Stimulated activated naive CD8-positive, alpha-beta T cell treated with anti-CD3 and anti-CD28 coated beads, Interleukin-15, Interleukin-2, amounts not matched to agents 100 ng/mL and 50 ng/mL, for 24 hours (primary cell): Measurements from ENCODE around the gene INPP5A.

Experiments
- H3K27ac Mint-ChIP-seq: one replicate; pipeline ENCODE4 v1.8.0; 2021; ENCODE audit warnings: mild to moderate bottlenecking, mixed read lengths
- H3K27me3 Mint-ChIP-seq: one replicate; pipeline ENCODE4 v1.8.0; 2021; ENCODE audit warnings: mixed read lengths
- H3K36me3 Mint-ChIP-seq: one replicate; pipeline ENCODE4 v1.8.0; 2021; ENCODE audit warnings: low read depth, mixed read lengths
- H3K4me1 Mint-ChIP-seq: one replicate; pipeline ENCODE4 v1.8.0; 2021; ENCODE audit warnings: low read depth, mixed read lengths
- H3K4me3 Mint-ChIP-seq: one replicate; pipeline ENCODE4 v1.8.0; 2021; ENCODE audit warnings: mild to moderate bottlenecking, mixed read lengths
- H3K9me3 Mint-ChIP-seq: one replicate; pipeline ENCODE4 v1.8.0; 2021; ENCODE audit warnings: mixed read lengths

Gene INPP5A

DNA sequence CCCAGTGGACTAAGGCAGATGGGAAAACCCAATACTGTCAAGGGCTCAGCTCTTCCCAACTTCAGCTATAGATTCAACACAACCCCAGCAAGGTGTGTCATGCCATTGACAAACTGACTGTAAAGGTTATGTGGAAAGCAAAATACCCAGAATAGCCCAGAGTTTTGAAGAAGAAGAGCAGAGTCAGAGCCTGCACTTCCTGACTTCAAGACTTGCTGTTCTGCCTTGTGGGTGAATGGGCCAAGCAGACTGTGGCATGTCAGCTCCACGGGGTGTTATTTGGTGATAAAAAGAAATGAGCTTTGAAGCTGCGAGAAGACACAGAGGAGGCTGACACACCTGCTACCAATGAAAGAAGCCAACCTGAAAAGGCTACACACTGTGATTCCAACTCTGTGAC is 158.6 kb downstream of the INPP5A start:
- peaks cover 33% of the 10 kb centered on the region for H3K36me3 Mint-ChIP-seq
- H3K4me3 Mint-ChIP-seq = no peak overlapping the region
- H3K27me3 Mint-ChIP-seq = no peaks in the 10 kb centered on the region
- peaks cover 7% of the 10 kb centered on the region for H3K4me1 Mint-ChIP-seq
- no peak overlapping the region for H3K27ac Mint-ChIP-seq
- peaks cover 15% of the 10 kb centered on the region for H3K9me3 Mint-ChIP-seq

DNA sequence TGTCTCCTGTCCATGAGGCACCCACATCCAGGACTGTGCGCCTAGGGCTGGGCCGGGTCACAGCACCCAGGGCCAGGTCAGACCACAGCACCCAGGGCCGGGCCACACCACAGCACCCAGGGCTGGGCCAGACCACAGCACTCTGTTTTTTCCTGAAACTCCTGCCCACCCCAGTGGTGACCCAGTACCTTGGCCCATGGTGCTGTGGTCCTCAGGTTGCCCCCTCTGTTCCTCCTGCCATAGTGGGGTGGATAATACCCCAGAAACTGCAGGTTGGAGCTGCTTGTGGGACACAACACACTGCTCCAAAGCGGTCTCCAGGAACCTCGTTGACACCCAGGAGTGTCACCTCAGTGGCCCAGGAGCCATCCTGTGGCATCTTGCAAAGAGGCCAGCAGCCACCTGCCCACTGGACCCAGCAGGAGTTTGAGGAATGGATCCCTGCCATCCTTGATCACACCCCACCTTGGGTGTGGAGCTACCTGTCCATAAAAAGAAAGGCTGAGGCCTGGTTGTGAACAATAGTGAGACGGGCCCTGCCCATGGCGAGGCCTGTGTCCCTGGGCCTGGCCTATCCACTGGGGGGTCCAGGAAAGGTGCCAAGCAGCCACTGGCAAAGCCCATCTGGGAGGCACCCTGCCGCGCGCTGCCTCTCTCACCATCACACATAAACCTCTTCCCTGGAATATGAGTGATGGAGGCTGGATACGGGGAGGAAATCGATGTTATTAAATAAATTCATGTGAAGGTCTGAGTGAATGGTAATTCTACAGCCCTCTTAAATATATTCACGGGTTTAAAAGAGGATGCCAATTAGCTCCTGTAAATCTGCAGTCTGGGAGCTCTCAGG is 159.4 kb downstream of the INPP5A start:
- H3K27me3 Mint-ChIP-seq = no peaks in the 10 kb centered on the region
- peaks cover 7% of the 10 kb centered on the region for H3K4me1 Mint-ChIP-seq
- H3K36me3 Mint-ChIP-seq = peaks cover 25% of the 10 kb centered on the region
- no peak overlapping the region for H3K4me3 Mint-ChIP-seq
- no peak overlapping the region for H3K27ac Mint-ChIP-seq
- peaks cover 15% of the 10 kb centered on the region for H3K9me3 Mint-ChIP-seq

DNA sequence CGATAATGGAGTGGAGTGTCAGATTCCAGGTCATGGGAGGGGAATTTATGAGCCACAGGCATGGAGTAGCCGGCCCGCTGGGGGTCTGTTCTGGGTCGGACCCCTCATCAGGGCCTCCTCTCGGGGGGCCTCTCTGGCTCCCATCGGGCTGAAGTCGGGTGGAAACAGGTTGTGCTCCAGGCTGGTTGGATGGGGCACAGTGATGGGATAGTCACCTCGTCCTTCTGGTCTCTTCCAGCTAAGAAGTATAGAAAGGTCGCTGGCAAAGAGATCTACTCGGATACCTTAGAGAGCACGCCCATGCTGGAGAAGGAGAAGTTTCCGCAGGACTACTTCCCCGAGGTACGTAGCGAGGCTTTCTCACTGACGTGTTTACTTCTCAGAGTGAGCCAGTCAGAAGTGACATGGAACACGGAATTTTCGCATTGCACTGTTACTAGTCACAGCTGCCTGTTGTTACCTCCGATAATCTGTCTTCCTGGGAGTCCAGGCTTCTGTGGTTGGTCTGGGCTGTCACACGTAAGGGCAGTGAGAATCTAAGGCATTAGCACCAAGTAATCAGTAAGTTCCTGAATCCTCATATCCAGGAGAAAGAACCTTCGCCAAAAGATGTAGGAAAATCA is 160.1 kb downstream of the INPP5A start:
- Mint-ChIP-seq H3K4me1 (peaks cover 7% of the 10 kb centered on the region), H3K36me3 (peaks cover 29% of the 10 kb centered on the region), H3K27ac (no peak overlapping the region), H3K4me3 (no peak overlapping the region), H3K9me3 (peaks cover 15% of the 10 kb centered on the region), H3K27me3 (no peaks in the 10 kb centered on the region)

DNA sequence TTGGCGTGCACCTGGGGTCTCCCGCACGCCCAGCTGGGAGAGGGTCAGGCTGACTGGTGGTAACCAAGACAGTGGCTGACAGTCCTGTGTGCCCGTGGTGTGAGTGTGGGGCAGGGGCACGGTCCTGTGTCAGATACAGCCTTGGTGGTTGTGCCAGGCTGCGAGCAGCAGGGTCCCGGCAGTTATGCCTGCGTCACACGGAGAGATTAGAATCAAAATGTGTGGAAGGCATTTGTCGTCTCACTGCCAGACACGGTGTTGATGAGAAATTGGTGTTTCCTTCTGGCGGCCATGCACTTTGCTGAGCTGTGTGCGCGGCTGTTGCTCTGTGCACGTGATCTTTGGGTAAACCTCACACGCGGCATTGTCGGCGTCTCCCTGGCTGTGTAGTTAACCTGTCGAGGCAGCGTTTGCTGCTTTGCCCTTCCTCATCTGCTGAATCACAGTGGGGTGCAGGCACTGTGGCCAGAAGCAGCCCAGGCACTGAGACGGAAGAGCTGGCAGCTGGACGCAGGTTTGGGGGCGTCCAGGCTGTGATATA is 160.7 kb downstream of the INPP5A start:
- peaks cover 27% of the 10 kb centered on the region for H3K36me3 Mint-ChIP-seq
- H3K27me3 Mint-ChIP-seq = no peaks in the 10 kb centered on the region
- no peak overlapping the region for H3K27ac Mint-ChIP-seq
- H3K4me3 Mint-ChIP-seq = no peak overlapping the region
- peaks cover 7% of the 10 kb centered on the region for H3K4me1 Mint-ChIP-seq
- H3K9me3 Mint-ChIP-seq = peaks cover 15% of the 10 kb centered on the region

DNA sequence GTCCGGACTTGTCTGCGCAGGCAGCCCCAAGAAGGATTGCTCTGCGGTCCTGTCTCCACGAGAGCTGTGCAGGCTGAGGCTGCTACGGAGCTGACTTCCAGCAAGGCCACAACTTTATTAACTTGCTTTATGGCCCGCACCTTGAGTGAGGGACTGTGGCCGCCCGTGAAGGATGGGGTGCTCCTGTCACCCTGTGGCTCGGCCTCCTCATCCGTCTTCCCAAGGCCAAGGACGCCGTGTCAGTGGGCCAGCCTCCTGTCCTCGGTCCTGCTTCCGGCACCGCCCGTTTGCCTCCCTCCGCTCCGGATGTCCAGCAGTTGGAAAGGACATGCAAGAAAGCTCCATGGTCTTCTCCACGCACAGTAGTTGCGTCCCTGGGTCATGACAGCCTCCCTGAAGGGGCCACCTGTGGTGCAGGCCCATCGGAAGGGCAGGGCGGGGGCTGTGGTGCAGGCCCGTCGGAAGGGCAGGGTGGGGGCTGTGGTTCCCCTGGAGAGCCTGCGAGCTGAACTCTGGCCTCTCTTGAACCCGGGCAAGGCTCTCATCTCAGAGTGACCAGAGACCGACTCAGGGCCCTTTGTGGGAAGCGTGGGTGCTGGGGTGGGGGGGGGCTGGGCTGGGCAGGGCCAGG is 161.3 kb downstream of the INPP5A start:
- no peaks in the 10 kb centered on the region for H3K27me3 Mint-ChIP-seq
- H3K36me3 Mint-ChIP-seq = peaks cover 24% of the 10 kb centered on the region
- H3K27ac Mint-ChIP-seq = no peak overlapping the region
- H3K4me1 Mint-ChIP-seq = peaks cover 7% of the 10 kb centered on the region
- H3K9me3 Mint-ChIP-seq = peaks cover 12% of the 10 kb centered on the region
- H3K4me3 Mint-ChIP-seq = no peak overlapping the region

DNA sequence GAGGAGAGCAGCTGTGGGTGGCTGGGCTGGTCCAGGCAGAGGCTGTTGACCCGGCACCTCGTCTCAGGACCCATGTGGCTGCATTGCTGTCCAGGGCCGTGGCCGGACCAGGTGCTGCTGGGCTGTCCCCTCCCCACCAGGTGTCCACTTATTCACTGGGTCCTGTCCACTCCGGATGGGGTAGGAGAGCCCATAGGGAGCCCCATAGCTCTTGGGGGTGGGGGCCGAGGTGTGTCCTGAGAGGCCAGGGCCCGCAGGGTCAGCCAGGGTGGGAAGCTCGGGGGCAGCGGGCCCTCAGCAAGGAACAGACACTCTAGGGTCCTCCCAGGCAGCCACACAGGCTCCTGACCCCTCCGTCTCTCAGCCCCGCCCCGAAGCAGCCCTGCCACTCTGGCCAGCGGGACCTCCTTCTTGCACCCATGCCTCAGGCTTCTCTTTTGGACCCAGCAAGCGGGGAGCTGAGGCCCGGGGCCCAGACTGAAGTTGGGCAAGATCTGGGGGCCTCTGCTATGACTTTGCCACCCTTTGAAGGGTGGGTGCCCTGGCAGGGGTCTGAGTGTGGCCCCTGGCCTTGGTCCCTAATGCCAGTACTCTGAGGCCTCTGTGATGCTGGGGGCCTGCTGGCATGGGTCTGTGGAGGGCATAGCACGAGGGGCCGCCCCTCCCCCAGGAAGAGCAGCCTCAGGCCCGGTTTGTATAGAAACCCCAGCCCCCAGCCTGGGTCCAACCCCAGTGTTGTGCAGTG is 162.0 kb downstream of the INPP5A start:
- H3K36me3 Mint-ChIP-seq = peaks cover 23% of the 10 kb centered on the region
- no peak overlapping the region for H3K27ac Mint-ChIP-seq
- peaks cover 6% of the 10 kb centered on the region for H3K9me3 Mint-ChIP-seq
- H3K27me3 Mint-ChIP-seq = no peaks in the 10 kb centered on the region
- peaks cover 7% of the 10 kb centered on the region for H3K4me1 Mint-ChIP-seq
- no peak overlapping the region for H3K4me3 Mint-ChIP-seq

DNA sequence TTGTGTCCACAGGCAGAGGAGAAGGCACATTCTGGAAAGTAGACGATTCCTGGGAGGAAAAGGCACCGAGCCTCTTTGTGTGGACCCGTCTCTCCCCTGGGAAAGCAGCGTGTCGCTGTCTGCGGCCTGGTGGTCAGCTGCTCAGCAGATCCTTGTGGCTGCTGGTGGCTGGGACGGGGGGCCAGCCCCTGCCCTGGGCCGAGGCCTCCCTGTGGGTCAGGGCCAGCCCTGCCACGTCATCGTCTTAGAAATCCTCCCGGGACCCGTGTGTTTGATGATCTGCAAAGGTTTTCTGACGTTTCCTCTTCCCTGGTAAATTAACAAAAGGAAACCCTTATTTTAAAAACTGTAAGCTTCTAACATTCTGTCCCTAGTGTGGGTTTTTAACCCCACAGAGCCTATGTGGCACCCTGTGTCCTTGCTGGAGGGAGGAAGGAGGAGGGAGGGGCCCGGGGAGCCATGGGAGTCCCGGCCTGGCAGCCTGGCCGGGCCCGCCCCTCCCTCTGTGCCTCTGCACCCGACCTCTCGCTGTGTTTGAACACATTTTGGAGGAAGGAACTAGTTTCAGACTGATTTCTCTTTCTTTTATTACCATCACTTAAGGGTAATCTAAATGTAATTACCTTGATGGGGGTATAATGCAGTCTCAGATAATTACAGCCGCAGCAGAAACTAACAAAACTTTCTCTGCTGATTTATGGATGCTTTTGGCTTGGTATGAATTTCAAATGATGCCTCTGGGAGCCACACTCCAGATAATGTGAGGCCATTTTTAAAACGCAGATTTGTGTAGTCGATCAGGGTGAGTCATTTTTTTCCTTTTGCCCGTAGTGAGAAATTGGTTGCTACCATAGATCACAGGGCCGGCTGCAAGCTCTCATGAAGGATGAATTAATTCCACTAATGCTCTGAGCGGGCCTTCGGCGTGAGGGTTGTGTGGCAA is 162.8 kb downstream of the INPP5A start:
- Mint-ChIP-seq H3K4me3 (no peak overlapping the region), H3K27me3 (no peaks in the 10 kb centered on the region), H3K27ac (no peak overlapping the region), H3K9me3 (no peaks in the 10 kb centered on the region), H3K4me1 (peaks cover 7% of the 10 kb centered on the region), H3K36me3 (peaks cover 23% of the 10 kb centered on the region)

DNA sequence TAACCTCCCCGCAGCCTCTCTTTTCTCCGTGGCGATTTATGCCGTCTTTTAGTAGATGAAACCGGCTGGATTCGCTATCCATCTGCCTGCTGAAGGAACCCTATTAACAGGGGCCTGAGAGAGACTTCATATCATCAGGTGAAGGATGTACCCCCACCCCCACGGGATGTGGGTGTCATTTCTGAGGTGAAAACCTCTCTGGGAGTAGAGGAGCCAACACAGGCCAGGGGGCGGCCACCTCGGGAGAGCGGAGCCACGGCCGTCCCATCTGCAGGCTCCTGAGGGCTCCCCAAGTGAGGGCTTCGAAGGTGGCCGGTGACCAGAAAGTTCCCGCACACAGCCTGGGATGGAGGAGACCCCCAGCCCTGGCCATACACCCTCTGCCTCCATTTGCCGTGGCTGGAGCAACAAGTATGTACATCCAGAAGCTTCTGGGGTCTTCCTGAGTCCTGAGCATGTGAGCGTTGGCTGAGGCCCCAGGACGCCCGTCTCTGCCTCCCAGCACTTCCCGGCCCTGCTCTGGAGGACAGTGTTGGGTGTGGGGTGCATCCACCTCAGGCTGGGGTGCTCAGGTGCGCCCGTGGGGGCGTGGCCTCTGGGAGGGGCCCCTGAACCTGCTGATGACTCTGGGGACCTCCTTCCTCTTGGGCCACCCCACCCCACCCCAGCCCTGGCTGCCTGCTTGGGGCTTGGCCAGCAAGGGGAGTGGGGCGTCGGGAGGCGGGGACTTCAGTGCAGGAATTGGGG is 163.7 kb downstream of the INPP5A start:
- H3K9me3 Mint-ChIP-seq = peaks cover 7% of the 10 kb centered on the region
- H3K27me3 Mint-ChIP-seq = no peaks in the 10 kb centered on the region
- peaks cover 31% of the 10 kb centered on the region for H3K36me3 Mint-ChIP-seq
- H3K4me3 Mint-ChIP-seq = no peak overlapping the region
- peaks cover under 1% of the 10 kb centered on the region for H3K4me1 Mint-ChIP-seq
- no peak overlapping the region for H3K27ac Mint-ChIP-seq

DNA sequence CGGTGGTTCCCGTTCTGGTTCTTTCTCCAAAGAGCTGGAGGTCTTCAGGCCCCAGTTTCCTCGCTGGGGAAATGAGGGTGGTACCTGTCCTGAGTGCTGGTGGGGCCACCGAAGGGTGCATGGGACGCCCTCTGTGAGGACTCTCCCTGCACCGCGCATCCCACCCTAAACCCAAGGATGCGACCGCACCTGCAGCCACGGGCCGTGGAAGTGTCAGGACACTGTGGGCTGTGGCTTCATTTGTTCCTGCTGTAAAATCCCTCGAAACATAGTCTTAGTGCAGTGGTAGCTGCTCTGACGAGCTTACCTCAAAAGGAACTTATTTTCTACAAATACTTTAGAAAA is 164.2 kb downstream of the INPP5A start:
- H3K4me1 Mint-ChIP-seq = no peaks in the 10 kb centered on the region
- H3K27ac Mint-ChIP-seq = no peak overlapping the region
- H3K9me3 Mint-ChIP-seq = peaks cover 9% of the 10 kb centered on the region

DNA sequence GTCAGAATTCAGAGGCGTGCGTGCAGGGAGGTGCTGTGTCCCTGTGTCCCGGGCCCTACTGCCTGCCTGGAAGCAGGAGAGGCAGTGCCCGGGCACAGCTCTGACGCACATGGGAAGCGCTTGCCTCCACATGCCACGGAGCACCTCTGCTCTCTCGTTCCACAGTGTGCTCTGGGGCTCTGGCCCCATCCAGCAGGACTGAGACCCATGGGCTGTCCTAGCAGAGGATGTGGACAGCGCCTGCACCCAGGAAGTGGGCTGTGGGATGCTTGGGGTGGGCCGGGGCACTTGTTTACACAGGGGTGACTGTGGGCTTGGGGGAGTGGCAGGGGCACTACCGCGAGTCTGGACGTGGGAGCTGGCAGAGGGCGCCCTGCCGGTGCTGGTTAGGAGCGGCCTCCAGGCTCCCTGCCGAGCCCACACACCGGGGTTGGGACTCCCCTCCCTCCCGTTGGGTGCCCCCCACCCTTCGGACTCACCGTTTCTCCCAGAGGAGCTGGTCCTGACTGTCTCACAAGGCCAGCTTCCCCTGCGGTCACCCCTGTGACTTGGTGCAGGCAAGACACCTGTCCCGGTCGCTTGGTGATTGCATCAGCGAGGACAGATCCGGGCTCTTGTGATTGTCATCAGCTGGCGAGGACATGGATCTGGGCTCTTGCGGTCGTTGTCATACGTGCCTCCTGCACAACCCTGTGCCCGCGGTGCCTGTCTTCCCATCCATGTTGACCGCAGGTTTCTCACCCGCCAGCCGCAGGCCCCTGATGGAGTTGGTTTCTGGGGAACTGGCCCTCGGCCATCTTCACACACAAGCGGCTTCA is 165.2 kb downstream of the INPP5A start:
- Mint-ChIP-seq H3K36me3 (peaks cover 29% of the 10 kb centered on the region), H3K27me3 (no peaks in the 10 kb centered on the region), H3K4me1 (no peaks in the 10 kb centered on the region), H3K4me3 (no peak overlapping the region), H3K9me3 (peaks cover 9% of the 10 kb centered on the region), H3K27ac (no peak overlapping the region)

More for the DNA sequence above, 164.2 kb downstream of the INPP5A start:
- H3K27me3 Mint-ChIP-seq = no peaks in the 10 kb centered on the region
- no peak overlapping the region for H3K4me3 Mint-ChIP-seq
- peaks cover 34% of the 10 kb centered on the region for H3K36me3 Mint-ChIP-seq

DNA sequence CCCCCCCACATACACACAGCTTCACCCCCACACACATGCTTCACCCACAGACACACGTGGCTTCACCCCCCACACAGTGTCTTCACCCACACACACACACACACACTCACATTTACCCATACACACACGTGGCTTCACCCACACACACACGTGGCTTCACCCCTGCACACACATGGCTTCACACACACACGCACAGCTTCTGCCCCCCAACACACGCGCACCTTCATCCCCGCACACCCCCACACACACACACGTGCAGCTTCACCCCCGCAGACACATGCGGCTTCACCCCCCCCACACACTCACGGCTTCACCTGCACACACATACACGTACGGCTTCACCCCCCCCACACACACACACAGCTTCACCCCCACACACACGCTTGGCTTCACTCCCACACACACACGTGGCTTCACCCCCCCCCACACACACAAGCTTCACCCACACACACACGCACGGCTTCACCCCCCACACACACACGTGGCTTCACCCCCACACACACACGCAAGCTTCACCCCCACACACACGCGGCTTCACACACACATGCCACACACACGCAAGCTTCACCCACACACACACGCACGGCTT is 165.9 kb downstream of the INPP5A start:
- H3K36me3 Mint-ChIP-seq = peaks cover 27% of the 10 kb centered on the region
- H3K9me3 Mint-ChIP-seq = peaks cover 9% of the 10 kb centered on the region
- no peak overlapping the region for H3K4me3 Mint-ChIP-seq
- H3K27me3 Mint-ChIP-seq = no peaks in the 10 kb centered on the region
- no peak overlapping the region for H3K27ac Mint-ChIP-seq
- no peaks in the 10 kb centered on the region for H3K4me1 Mint-ChIP-seq

DNA sequence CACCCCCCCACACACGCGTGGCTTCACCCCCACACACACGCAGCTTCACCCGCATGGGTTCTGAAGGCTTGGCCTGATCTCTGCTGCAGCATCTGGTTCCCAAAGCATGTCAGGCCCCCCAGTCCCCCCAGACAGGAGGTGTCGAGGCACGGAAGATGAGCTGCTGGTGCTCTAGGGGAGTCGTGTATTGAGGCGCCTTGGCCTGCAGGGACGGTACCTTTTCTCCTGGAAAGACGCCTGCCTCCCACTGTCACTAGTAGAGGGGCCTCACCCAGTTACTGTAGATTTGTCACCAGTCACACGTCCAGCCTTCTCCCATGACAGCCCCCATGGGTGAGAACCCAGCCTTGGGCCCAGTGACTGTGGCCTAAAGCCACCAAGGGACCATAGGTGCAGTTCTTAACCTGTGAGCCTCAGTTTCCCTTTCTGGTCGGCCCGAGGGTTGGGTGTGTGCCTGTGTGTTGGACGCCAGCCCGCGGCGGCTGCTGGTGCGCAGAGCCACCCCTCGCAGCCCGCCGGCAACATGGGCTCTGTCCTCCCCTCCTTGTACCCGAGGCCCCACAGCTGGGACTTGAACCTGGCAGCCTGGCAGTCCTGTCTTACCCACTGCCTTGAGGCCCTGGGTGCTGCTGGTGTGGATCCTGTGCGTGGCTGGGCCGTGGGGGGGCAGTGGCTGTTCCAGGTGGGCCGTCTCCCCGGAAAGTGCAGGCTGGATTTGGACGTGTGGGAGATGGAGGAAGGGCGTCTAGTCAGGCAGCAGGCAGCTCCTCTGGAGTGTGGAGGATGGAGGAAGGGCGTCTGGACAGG is 166.6 kb downstream of the INPP5A start:
- peaks cover 9% of the 10 kb centered on the region for H3K9me3 Mint-ChIP-seq
- H3K4me1 Mint-ChIP-seq = no peaks in the 10 kb centered on the region
- no peaks in the 10 kb centered on the region for H3K27me3 Mint-ChIP-seq
- H3K4me3 Mint-ChIP-seq = no peak overlapping the region
- H3K36me3 Mint-ChIP-seq = peaks cover 25% of the 10 kb centered on the region
- no peak overlapping the region for H3K27ac Mint-ChIP-seq
